HPDE6-E6E7 (cell line): ENCODE results near the gene BGLAP.
A peak's percentile ranks its signal among the peaks of the same experiment; 100 is the strongest.

Source experiments
- DNase-seq: peaks from one replicate; pipeline ENCODE4 v3.0.0; 2011; ENCODE audit warnings: missing footprints; ENCODE audit errors: extremely low spot score

The BGLAP gene

GRCh38 chr1:156226782-156227181 is 15.2 kb upstream of the BGLAP start:
- DNase-seq = no peak

GRCh38 chr1:156228501-156228900 is 13.5 kb upstream of the BGLAP start:
- no peak for DNase-seq

- DNase-seq = no peak
These were observed 12.0 kb upstream of the BGLAP start for GRCh38 chr1:156229809-156230472.

DNA sequence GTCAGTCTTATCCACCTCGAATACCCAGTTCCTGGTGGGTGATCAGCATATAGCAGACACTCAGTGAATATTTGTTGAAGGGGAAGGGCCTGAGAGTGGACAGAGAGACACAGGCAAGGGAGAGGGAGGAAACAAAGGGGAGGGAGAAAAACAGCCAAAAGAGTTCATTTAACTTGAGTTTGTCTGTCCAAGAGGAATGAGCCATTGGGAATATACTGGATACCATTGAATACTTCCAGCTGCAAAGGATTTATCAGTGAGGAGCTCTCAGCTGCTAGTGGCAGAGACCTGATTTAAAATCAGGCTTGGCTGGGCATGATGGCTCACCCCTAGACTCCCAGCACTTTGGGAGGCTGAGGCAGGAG is 11.5 kb upstream of the BGLAP start:
- DNase-seq = no peak

DNA sequence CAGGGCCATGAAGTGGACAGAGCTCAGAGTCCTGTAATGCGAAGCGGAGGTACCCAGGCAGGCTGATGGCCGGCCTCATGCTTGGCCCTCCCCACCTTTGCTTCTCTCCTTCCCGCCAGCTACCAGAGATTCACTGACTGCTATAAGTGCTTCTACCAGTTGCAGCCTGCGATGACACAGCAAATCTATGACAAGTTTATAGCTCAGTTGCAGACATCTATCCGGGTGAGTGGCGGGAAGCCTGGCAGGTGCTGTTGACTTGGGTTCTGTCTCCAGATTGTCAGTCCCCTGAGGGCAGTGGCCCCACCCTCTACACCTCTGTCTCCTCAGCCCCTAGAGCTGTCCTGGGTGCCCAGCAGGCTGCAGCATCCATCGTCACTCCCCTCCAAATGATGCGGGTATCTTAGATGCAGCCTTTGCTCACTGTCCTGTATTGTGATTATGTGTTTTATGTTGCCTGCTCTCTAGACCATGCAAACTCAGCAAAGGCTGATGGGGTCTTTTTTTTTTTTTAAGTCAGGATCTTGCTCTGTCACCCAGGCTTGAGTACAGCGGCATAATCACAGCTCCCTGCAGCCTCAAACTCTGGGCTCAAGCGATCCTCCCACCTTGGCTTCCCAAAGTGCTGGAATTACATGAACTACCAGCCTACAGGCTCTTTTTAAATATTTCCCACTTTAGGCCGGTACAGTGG is 9.6 kb upstream of the BGLAP start:
- DNase-seq = no peak

- no peak for DNase-seq
These were observed 8.4 kb upstream of the BGLAP start for GRCh38 chr1:156233426-156234127.

GRCh38 chr1:156236164-156236563 is 5.8 kb upstream of the BGLAP start:
- DNase-seq = no peak

DNA sequence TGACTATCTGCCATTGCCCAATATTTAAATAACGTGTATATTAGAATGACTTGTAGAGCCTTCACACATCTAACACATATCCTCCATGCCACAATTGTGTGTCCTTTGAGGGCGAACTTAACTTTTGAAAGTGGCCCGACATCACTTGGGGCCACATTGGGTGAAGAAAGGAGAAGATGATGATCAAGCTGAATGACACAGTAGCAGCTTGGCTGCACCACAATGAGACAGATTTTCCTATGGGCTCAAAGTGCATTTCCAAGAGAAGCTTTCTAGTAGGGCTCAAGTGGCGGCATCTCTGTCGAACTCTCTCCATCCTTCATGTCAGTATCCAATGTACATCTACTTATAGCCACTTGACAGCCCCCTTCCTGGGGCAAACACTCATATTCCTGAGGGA is 3.7 kb upstream of the BGLAP start:
- DNase-seq = no peak

DNA sequence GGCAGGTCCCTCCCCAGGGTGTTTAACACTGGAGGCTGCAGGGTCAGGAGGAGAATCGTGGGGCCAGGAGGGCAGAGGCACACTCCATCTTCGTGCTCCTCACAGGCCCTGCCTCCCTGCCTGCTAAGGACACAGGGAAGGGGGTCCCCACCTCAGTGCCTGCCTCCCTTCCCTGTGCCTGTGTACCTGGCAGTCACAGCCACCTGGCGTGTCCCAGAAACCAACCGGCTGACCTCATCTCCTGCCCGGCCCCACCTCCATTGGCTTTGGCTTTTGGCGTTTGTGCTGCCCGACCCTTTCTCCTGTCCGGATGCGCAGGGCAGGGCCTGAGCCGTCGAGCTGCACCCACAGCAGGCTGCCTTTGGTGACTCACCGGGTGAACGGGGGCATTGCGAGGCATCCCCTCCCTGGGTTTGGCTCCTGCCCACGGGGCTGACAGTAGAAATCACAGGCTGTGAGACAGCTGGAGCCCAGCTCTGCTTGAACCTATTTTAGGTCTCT is 623 bp upstream of the BGLAP start:
- peak; percentile 84 for DNase-seq

DNA sequence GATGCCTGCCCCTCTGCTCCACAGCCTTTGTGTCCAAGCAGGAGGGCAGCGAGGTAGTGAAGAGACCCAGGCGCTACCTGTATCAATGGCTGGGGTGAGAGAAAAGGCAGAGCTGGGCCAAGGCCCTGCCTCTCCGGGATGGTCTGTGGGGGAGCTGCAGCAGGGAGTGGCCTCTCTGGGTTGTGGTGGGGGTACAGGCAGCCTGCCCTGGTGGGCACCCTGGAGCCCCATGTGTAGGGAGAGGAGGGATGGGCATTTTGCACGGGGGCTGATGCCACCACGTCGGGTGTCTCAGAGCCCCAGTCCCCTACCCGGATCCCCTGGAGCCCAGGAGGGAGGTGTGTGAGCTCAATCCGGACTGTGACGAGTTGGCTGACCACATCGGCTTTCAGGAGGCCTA is 754 bp downstream of the BGLAP start:
- no peak for DNase-seq

DNA sequence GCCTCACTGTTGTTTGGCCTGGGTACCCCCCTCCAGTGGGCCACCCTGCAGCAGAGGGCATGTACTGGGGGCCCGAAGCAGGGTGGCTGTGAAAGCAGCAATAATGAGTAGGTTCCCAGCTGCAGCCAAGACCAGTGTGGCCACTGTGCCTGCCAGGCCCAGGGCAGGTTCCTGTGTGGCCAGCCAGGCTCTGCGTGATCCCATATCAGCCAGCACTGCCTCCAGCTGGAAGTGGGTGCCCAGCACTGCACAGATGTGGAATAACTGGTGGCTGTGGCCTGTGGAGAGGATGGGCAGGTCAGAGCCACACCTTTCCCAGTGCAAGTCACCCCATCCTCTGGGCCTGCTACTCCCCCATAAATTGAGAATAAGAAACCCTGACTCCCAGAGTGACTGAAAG is 2.1 kb downstream of the BGLAP start:
- no peak for DNase-seq

DNA sequence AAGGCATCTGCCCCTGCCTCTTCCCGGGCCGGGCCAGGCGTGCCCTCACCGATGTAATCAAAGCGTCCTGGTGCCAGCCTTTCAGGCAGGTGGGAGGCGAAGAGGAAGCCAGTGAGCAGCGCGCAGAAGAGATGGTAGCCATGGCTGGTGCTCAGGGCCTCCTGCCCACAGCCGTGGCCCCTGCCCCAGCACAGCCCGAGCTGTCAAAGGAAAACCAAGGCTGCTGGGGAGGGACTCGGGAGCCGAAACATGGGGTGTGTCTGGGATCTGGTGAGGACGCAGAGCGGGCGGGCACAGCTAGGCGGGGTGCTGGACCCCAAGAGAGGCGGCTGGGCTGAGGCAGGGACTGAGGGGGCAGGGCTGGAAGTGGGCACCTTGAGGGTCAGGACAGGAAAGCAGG is 2.7 kb downstream of the BGLAP start:
- DNase-seq = no peak

DNA sequence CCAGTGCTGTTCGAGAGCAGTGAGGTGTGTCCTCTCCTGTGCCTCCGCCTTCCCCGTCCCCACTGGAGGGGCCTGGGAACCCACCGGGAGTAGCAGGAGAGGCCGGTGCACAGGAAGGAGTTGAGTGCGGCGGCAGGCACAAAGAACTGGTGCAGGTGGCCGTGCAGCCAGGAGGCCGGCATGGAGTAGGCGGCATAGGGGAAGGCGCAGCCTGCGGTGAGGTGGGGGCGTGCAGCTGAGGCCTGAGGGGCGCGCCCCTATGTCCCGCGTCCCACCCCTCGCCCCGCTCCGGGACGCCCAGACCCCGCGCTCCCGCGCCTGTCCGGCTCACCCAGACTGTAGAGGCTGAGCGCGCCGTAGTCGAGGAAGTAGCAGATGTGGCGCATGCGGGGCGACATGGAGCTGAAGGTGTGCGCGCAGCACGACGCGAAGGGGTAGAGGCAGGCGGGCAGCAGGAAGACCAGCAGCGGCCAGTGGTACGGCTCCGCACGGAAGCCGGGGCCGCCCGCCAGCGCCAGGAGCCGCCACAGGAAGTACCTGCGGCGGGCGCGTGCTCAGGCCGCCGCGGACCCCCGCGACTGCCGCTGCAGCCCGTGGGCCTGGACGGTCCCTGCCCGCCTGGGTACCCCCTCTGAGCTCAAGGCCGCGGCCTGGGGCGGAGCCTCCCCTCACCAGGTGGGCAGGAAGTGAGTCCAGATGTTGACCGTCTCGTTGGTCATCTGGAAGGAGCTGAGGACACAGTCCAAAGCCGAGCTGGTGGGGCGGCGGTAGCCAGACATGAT is 3.7 kb downstream of the BGLAP start:
- no peak for DNase-seq

DNA sequence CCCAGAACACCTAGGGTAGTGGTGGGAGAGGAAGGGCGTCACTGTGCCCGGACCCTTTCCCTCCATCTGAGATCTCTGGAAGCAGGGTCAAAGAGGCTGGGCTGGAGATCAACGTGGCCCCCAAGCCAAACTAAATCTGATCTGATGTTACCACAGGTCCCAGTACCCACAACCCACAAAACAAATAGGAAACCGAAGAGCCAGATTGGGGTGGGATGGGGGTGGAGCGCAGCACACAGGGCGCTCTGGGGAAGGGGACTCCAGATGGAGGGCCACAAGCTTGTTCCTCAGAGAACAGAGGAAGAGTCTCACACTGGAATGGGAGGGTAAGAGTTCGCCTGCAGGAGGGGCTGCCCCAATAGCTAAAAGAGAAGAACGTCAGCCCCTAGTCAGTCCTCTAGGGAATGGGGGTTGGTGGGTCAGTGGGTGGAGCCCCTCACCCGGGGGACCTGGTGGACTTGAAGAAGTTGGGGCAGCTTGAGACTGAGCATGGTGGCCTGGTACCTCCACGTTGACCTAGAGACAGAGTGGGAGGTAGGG is 4.3 kb downstream of the BGLAP start:
- no peak for DNase-seq

GRCh38 chr1:156246781-156247459 is 4.9 kb downstream of the BGLAP start:
- no peak for DNase-seq

DNA sequence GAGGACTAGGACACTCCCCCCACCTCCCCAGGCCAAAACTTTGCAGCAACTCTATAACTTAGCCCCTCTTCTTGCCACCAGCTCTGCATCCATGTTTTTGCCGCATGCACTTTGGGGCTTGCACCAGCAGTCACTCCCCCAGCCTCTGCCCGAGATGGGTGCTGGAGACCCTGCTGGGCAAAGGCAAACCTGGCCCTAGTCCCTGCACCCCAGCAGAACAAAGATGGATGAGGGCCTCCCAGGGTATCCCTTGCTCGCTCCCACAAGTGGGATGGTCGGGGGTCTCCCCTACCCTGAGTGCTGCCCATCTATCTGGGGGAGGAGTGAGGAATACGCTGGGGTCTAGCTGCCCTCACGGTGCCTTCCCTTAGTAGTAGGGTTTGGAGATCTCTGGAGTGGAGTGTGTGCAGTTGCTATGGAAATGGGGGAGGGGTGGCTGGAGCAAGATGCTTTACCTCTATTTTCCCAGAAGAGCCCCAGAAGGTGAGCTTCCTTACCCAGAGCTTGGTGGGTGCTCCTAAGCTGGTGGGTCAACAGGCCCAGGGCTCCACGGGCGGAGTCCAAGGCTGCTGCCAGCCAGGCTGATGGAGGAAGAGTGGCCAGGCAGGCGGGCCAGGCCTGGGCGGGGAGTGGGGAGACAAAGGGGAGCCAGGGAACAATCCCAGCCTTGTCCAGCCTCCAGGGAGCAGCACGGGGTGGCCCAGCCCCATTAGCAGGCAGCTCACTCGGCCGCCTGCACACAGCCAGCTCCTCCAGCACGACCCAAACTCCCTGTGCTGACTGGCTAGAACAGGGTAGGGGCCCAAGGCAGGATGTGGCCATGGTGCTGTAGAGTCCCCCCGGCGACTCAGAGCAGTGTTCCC is 5.7 kb downstream of the BGLAP start, which contains the start of gene PAQR6:
TSS of gene PAQR6 (minus strand) at position 597 of the 863 bp plus-strand sequence. CDS start 1,325 bp downstream, outside the sequence.
- DNase-seq = no peak

DNA sequence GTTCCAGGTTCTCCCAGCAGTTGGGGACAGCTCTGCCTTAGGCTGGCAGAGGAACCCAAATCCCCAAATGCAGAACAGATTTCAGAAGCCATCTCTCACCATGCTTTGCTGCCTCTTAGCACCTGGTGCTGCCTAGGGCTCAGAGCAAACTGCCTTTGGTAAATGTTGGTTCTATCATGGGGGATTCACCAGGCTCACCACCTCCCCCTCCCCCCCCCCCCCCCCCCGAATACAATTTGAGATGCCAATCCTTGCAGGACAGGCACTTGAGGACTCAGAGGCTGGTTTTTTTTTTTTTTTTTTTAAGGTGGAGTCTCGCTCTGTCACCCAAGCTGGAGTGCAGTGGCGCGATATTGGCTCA is 6.3 kb downstream of the BGLAP start:
- DNase-seq = no peak

GRCh38 chr1:156249593-156249992 is 7.6 kb downstream of the BGLAP start:
- no peak for DNase-seq

DNA sequence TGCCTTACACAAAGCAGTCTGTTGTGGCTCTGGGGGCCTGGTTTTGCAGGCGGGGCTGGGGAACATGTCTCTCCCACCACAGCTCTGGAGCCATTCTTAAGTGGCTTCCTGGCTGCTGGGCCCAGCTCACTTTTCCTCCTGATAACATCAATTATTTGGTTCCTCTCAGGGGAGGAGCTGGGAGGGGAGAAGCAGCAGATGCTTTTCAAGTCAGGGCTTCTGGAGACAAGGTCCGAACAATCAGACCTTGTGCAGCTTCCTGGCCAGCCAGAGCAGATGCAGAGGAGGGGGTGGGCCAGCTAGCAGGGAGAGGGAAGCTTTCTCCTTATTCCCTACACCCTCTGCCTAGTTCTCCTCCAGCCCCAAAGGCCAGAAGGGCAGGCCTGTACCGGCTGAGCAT is 9.5 kb downstream of the BGLAP start:
- DNase-seq = no peak

- no peak for DNase-seq
These were observed 11.7 kb downstream of the BGLAP start for GRCh38 chr1:156253634-156254033.
